ENCODE results near the gene MYH11. TPM values are rescaled to one million over a fixed set of nuclear protein-coding genes. Genes with fewer than 3 reads are reported as not detected.

MYH11 gene
- total RNA-seq, 1 experiment from 2014 or later: 0.02 TPM

- no peak for DNase-seq (ENCODE audit: extremely low read depth, low read depth)
These were observed 77.0 kb downstream of the MYH11 start for GRCh38 chr16:15779664-15780351.

- no peak for DNase-seq (ENCODE audit: extremely low read depth, low read depth)
These were observed 77.7 kb downstream of the MYH11 start for GRCh38 chr16:15778999-15779614.

- no peak for DNase-seq (ENCODE audit: extremely low read depth, low read depth)
These were observed 78.6 kb downstream of the MYH11 start for GRCh38 chr16:15778204-15778743.

- DNase-seq (ENCODE audit: extremely low read depth, low read depth): no peak
These were observed 79.2 kb downstream of the MYH11 start for GRCh38 chr16:15777533-15778203.

GRCh38 chr16:15776572-15776971, 80.3 kb downstream of the MYH11 start:
- DNase-seq (ENCODE audit: extremely low read depth, low read depth): no peak

GRCh38 chr16:15775663-15776304, 81.0 kb downstream of the MYH11 start:
- no peak for DNase-seq (ENCODE audit: extremely low read depth, low read depth)

- no peak for DNase-seq (ENCODE audit: extremely low read depth, low read depth)
These were observed 81.6 kb downstream of the MYH11 start for GRCh38 chr16:15775209-15775608.

GRCh38 chr16:15773968-15774367, 82.9 kb downstream of the MYH11 start:
- DNase-seq (ENCODE audit: extremely low read depth, low read depth): no peak

- no peak for DNase-seq (ENCODE audit: extremely low read depth, low read depth)
These were observed 84.1 kb downstream of the MYH11 start for GRCh38 chr16:15772579-15773293.

- DNase-seq (ENCODE audit: extremely low read depth, low read depth): no peak
These were observed 85.1 kb downstream of the MYH11 start for GRCh38 chr16:15771694-15772093.

GRCh38 chr16:15770512-15770911, 86.3 kb downstream of the MYH11 start:
- DNase-seq (ENCODE audit: extremely low read depth, low read depth): no peak

- DNase-seq (ENCODE audit: extremely low read depth, low read depth): no peak
These were observed 86.7 kb downstream of the MYH11 start for GRCh38 chr16:15770107-15770506.

GRCh38 chr16:15769239-15769638, 87.6 kb downstream of the MYH11 start:
- no peak for DNase-seq (ENCODE audit: extremely low read depth, low read depth)

- DNase-seq (ENCODE audit: extremely low read depth, low read depth): no peak
These were observed 88.6 kb downstream of the MYH11 start for GRCh38 chr16:15768201-15768600.

GRCh38 chr16:15766918-15767317, 89.9 kb downstream of the MYH11 start:
- DNase-seq (ENCODE audit: extremely low read depth, low read depth): no peak

- peak; percentile 58 for DNase-seq (ENCODE audit: extremely low read depth, low read depth)
These were observed 90.9 kb downstream of the MYH11 start for GRCh38 chr16:15765880-15766279.

- no peak for DNase-seq (ENCODE audit: extremely low read depth, low read depth)
These were observed 91.7 kb downstream of the MYH11 start for GRCh38 chr16:15765116-15765515.

GRCh38 chr16:15764112-15764511, 92.7 kb downstream of the MYH11 start:
- no peak for DNase-seq (ENCODE audit: extremely low read depth, low read depth)

- DNase-seq (ENCODE audit: extremely low read depth, low read depth): no peak
These were observed 96.7 kb downstream of the MYH11 start for GRCh38 chr16:15760129-15760528.

- no peak for DNase-seq (ENCODE audit: extremely low read depth, low read depth)
These were observed 97.8 kb downstream of the MYH11 start for GRCh38 chr16:15759070-15759469.

Measured in NCI-H460 (cell line).